ENCODE results near the gene HMGB4. TPM values are rescaled to one million over a fixed set of nuclear protein-coding genes. Genes with fewer than 3 reads are reported as not detected.

The HMGB4 gene
- polyA plus RNA-seq, 2 of the 4 experiments (the other 2 are of a cell fraction): not detected

DNA sequence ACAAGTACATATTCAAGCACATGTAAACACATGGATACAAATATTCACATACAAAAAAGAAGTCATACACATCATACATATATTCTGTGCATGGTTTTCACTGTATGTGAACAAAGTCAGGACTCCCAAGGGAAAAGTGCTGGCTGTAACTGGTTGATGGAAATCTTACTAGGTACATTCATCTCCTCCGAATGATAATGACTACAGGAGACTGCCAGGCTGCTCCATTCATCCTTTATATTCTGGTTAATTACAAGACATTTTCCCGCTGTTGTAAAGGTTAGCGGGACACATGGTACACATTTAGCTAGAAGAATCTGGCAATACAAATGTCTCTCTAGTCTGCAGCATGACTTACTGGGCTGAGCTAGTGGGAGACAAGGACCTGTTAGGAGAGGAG is 26.2 kb upstream of the HMGB4 start:
- TF ChIP-seq EHMT2 (IDR thresholded peaks at IDR 0.05; ENCODE audit: low read depth): no peak
- no peak for TF ChIP-seq HDAC2 (IDR thresholded peaks at IDR 0.05)
- TF ChIP-seq EHF (CRISPR knock-in tag; IDR thresholded peaks at IDR 0.05): no peak
- TF ChIP-seq MYC (IDR thresholded peaks at IDR 0.05; ENCODE audit: borderline replicate concordance, low read length): no peak
- TF ChIP-seq, protein P1, sequence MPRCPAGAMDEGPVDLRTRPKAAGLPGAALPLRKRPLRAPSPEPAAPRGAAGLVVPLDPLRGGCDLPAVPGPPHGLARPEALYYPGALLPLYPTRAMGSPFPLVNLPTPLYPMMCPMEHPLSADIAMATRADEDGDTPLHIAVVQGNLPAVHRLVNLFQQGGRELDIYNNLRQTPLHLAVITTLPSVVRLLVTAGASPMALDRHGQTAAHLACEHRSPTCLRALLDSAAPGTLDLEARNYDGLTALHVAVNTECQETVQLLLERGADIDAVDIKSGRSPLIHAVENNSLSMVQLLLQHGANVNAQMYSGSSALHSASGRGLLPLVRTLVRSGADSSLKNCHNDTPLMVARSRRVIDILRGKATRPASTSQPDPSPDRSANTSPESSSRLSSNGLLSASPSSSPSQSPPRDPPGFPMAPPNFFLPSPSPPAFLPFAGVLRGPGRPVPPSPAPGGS (IDR thresholded peaks at IDR 0.05): no peak
- H3K4me2 ChIP-seq: no peak overlapping the region
- POLR2A ChIA-PET: no interaction called here

DNA sequence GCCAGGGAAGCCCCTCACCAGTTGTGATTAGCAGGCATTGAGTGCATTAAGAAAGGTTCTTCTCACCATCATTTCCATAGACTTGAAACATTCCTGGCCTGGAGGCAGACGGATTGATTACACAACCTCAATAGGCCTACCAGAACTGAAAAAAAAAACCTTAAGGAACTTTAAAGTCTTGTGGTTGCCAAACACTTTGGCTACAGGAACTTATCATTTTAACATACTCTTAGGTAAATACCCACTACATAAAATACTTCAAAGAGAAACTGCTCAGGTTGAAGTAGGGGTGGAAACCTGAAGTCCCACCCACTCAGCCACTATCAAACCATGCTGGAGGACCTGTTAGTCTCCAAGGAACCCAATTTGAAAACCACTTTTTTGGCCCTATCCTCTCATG is 22.4 kb upstream of the HMGB4 start:
- no peak for FAIRE-seq
- ChIA-PET POLR2A (no interaction called here), CTCF (no interaction called here)
- ATAC-seq: no peak
- Histone ChIP-seq H3K9me3 (no peaks in the 10 kb centered on the region), H3K4me3 (no peak overlapping the region), H3K4me2 (no peak overlapping the region), H3K27ac (no peak overlapping the region), H3K4me1 (no peaks in the 10 kb centered on the region)
- DNase-seq (ENCODE audit: low read depth in 1 of 2, low spot score in 1 of 2): no peak
- no peak for TF ChIP-seq HDAC2 (IDR thresholded peaks at IDR 0.05)
- TF ChIP-seq RAD21 (conservative IDR thresholded peaks at IDR 0.05 in 1 of 2, IDR thresholded peaks at IDR 0.05 in 1 of 2): no peak
- TF ChIP-seq KDM5A (IDR thresholded peaks at IDR 0.05): no peak
- TF ChIP-seq RFX5 (IDR thresholded peaks at IDR 0.05): no peak
- no peak for TF ChIP-seq TP53 (CRISPR knock-in tag; IDR thresholded peaks at IDR 0.05)
- TF ChIP-seq JUNB (IDR thresholded peaks at IDR 0.05): no peak
- TF ChIP-seq TFCP2L1 (CRISPR knock-in tag; IDR thresholded peaks at IDR 0.05): no peak
- TF ChIP-seq FOXS1 (CRISPR knock-in tag; IDR thresholded peaks at IDR 0.05): no peak
- WGBS (ENCODE audit: missing lambda C conversion rate): 0% methylated on average over 1 of the region's 1 CpG

More for the DNA sequence above, 26.2 kb upstream of the HMGB4 start:
- Histone ChIP-seq H3K27ac (no peak overlapping the region), H3K4me3 (no peak overlapping the region), H3K4me1 (no peaks in the 10 kb centered on the region), H3K9me3 (no peaks in the 10 kb centered on the region)
- CTCF ChIA-PET: no interaction called here
- 41% methylated on average over 3 of the region's 3 CpGs for WGBS (ENCODE audit: missing lambda C conversion rate)
- no peak for FAIRE-seq
- no peak for DNase-seq (ENCODE audit: low read depth in 1 of 2, low spot score in 1 of 2)
- ATAC-seq: no peak

DNA sequence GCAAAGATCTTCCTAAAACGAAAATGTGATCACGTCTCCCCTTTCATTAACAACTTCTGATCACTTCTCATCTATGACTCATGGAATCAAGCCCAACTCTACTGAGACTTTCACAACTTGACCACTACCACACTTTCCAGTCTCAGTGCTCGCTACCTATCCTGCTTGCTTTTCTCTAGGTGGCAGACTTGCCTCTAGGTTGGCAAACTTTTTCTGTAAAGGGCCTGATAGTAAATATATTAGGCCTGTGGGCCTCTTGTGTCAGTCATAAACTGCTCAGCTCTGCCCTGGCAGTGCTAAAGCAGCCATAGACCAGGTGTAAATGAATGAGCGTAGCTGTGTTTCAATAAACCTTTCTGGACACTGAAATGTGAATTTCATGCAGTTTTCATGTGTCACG is 21.5 kb upstream of the HMGB4 start:
- no peak overlapping the region for H3K4me2 ChIP-seq
- DNase-seq (ENCODE audit: low read depth in 1 of 2, low spot score in 1 of 2) (no peak), FAIRE-seq (no peak), ATAC-seq (no peak)
- no peaks in the 10 kb centered on the region for H3K4me1 ChIP-seq
- no peak overlapping the region for H3K4me3 ChIP-seq
- CTCF ChIA-PET: no interaction called here
- no peak for TF ChIP-seq SMC3 (IDR thresholded peaks at IDR 0.05)
- TF ChIP-seq, protein P2, sequence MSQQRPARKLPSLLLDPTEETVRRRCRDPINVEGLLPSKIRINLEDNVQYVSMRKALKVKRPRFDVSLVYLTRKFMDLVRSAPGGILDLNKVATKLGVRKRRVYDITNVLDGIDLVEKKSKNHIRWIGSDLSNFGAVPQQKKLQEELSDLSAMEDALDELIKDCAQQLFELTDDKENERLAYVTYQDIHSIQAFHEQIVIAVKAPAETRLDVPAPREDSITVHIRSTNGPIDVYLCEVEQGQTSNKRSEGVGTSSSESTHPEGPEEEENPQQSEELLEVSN (IDR thresholded peaks at IDR 0.05; ENCODE audit: borderline replicate concordance, low read depth): no peak
- no peak for TF ChIP-seq GATA3 (IDR thresholded peaks at IDR 0.05; ENCODE audit: borderline replicate concordance)
- TF ChIP-seq HOXB13 (CRISPR knock-in tag; IDR thresholded peaks at IDR 0.05; ENCODE audit: low read depth): no peak
- TF ChIP-seq, protein P3, sequence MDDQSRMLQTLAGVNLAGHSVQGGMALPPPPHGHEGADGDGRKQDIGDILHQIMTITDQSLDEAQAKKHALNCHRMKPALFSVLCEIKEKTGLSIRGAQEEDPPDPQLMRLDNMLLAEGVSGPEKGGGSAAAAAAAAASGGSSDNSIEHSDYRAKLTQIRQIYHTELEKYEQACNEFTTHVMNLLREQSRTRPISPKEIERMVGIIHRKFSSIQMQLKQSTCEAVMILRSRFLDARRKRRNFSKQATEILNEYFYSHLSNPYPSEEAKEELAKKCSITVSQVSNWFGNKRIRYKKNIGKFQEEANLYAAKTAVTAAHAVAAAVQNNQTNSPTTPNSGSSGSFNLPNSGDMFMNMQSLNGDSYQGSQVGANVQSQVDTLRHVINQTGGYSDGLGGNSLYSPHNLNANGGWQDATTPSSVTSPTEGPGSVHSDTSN (IDR thresholded peaks at IDR 0.05): no peak
- POLR2A ChIA-PET: no interaction called here
- WGBS (ENCODE audit: missing lambda C conversion rate): 4% methylated on average over 5 of the region's 5 CpGs
- H3K27ac ChIP-seq: no peak overlapping the region
- H3K9me3 ChIP-seq: no peaks in the 10 kb centered on the region

DNA sequence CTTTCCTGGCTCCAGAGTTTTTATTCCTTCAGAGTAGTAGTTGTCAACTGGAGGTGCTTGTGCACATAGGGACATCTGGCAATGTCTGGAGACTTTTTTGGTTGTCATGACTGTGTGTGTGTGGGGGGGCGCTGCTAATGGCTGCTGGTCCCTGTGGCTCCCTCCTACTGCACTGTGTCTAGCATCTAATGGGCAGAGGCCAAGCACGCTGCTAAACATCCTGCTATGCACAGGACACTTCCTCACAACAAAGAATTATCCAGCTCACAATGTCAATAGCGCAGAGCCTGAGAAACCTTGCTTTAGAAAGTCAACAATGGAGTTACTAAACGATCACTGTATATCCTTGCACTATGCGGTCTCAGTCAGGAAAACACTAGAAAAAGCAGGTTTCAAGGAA is 19.7 kb upstream of the HMGB4 start:
- Histone ChIP-seq H3K9me3 (no peaks in the 10 kb centered on the region), H3K4me1 (no peaks in the 10 kb centered on the region), H3K4me2 (no peak overlapping the region), H3K4me3 (no peak overlapping the region), H3K27ac (no peak overlapping the region)
- ATAC-seq (no peak), FAIRE-seq (no peak), DNase-seq (ENCODE audit: low read depth in 1 of 2, low spot score in 1 of 2) (no peak)
- CTCF ChIA-PET: no interaction called here
- POLR2A ChIA-PET: no interaction called here
- WGBS (ENCODE audit: missing lambda C conversion rate): 20% methylated on average over 4 of the region's 5 CpGs
- TF ChIP-seq POLR2AphosphoS2 (conservative IDR thresholded peaks at IDR 0.05; ENCODE audit: low read length) (no peak), KDM1A (IDR thresholded peaks at IDR 0.05; ENCODE audit: low read depth) (no peak), HOXB13 (CRISPR knock-in tag; IDR thresholded peaks at IDR 0.05; ENCODE audit: low read depth) (no peak), RARB (CRISPR knock-in tag; IDR thresholded peaks at IDR 0.05) (no peak), NPAS2 (CRISPR knock-in tag; IDR thresholded peaks at IDR 0.05; ENCODE audit: borderline replicate concordance) (no peak), ZSCAN20 (CRISPR knock-in tag; IDR thresholded peaks at IDR 0.05) (no peak), FOXS1 (CRISPR knock-in tag; IDR thresholded peaks at IDR 0.05) (no peak), CHD2 (IDR thresholded peaks at IDR 0.05; ENCODE audit: low read length, partially characterized antibody) (no peak), EHF (CRISPR knock-in tag; IDR thresholded peaks at IDR 0.05) (no peak), MAFK (IDR thresholded peaks at IDR 0.05; ENCODE audit: partially characterized antibody) (no peak), RFX5 (IDR thresholded peaks at IDR 0.05) (no peak), RNF2 (IDR thresholded peaks at IDR 0.05; ENCODE audit: borderline replicate concordance, low read depth) (no peak)
- TF ChIP-seq, protein P4, sequence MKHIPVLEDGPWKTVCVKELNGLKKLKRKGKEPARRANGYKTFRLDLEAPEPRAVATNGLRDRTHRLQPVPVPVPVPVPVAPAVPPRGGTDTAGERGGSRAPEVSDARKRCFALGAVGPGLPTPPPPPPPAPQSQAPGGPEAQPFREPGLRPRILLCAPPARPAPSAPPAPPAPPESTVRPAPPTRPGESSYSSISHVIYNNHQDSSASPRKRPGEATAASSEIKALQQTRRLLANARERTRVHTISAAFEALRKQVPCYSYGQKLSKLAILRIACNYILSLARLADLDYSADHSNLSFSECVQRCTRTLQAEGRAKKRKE (CRISPR knock-in tag; IDR thresholded peaks at IDR 0.05; ENCODE audit: low read depth): no peak
- TF ChIP-seq, protein P5, sequence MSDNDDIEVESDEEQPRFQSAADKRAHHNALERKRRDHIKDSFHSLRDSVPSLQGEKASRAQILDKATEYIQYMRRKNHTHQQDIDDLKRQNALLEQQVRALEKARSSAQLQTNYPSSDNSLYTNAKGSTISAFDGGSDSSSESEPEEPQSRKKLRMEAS (IDR thresholded peaks at IDR 0.05): no peak
- TF ChIP-seq, protein P6, sequence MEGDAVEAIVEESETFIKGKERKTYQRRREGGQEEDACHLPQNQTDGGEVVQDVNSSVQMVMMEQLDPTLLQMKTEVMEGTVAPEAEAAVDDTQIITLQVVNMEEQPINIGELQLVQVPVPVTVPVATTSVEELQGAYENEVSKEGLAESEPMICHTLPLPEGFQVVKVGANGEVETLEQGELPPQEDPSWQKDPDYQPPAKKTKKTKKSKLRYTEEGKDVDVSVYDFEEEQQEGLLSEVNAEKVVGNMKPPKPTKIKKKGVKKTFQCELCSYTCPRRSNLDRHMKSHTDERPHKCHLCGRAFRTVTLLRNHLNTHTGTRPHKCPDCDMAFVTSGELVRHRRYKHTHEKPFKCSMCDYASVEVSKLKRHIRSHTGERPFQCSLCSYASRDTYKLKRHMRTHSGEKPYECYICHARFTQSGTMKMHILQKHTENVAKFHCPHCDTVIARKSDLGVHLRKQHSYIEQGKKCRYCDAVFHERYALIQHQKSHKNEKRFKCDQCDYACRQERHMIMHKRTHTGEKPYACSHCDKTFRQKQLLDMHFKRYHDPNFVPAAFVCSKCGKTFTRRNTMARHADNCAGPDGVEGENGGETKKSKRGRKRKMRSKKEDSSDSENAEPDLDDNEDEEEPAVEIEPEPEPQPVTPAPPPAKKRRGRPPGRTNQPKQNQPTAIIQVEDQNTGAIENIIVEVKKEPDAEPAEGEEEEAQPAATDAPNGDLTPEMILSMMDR (IDR thresholded peaks at IDR 0.05): no peak

Data from A549 (cell line).